Endodermal cell (in vitro differentiated cells): ENCODE results near the gene N4BP2L2. TPM values are rescaled to one million over a fixed set of nuclear protein-coding genes. Genes with fewer than 3 reads are reported as not detected.

ENCODE experiments used
- DNase-seq: peaks from one replicate; pipeline ENCODE4 v3.0.0-alpha.2; 2017
- H3K27ac ChIP-seq: 2 replicates; pipeline ENCODE4 v1.5.1; 2013; ENCODE audit warnings: mild to moderate bottlenecking, low read depth, low read length, moderate library complexity
- H3K27me3 ChIP-seq: 2 replicates; pipeline ENCODE4 v1.6.1; 2013; ENCODE audit warnings: mild to moderate bottlenecking, low read length, moderate library complexity; ENCODE audit not compliant: insufficient read depth, control insufficient read depth, poor library complexity, severe bottlenecking
- H3K36me3 ChIP-seq: 2 replicates; pipeline ENCODE4 v1.7.0; 2013; ENCODE audit warnings: mild to moderate bottlenecking, low read length, moderate library complexity; ENCODE audit not compliant: control insufficient read depth, insufficient read depth
- H3K4me1 ChIP-seq: one replicate; pipeline ENCODE4 v1.7.0; 2013; ENCODE audit warnings: low read length; ENCODE audit not compliant: control insufficient read depth, insufficient read depth
- H3K4me3 ChIP-seq: 2 replicates; pipeline ENCODE4 v1.5.1; 2013; ENCODE audit warnings: mild to moderate bottlenecking, low read length, moderate library complexity
- H3K9ac ChIP-seq: 2 replicates; pipeline ENCODE4 v1.6.1; 2013; ENCODE audit warnings: mild to moderate bottlenecking, low read length, moderate library complexity; ENCODE audit not compliant: poor library complexity, severe bottlenecking; ENCODE audit errors: extremely low read depth
- H3K9me3 ChIP-seq: 2 replicates; pipeline ENCODE4 v1.6.1; 2013; ENCODE audit warnings: mild to moderate bottlenecking, low read length, moderate library complexity; ENCODE audit not compliant: control insufficient read depth
- H3K27ac Mint-ChIP-seq: 2 replicates; pipeline ENCODE4 v1.8.0; 2020; ENCODE audit warnings: mixed read lengths
- H3K27me3 Mint-ChIP-seq: 2 replicates; pipeline ENCODE4 v1.8.0; 2021; ENCODE audit warnings: mild to moderate bottlenecking, mixed read lengths; ENCODE audit not compliant: insufficient read depth
- H3K36me3 Mint-ChIP-seq: 2 replicates; pipeline ENCODE4 v1.8.0; 2020; ENCODE audit warnings: low read depth, mixed read lengths
- H3K4me1 Mint-ChIP-seq: 2 replicates; pipeline ENCODE4 v1.8.0; 2020; ENCODE audit warnings: mixed read lengths
- H3K4me3 Mint-ChIP-seq: 2 replicates; pipeline ENCODE4 v1.8.0; 2020; ENCODE audit warnings: mild to moderate bottlenecking, moderate library complexity, mixed read lengths
- H3K9me3 Mint-ChIP-seq: 2 replicates; pipeline ENCODE4 v1.8.0; 2020; ENCODE audit warnings: mild to moderate bottlenecking, mixed read lengths
- CTCF ChIP-seq: fragments of 200-600 bp; sonication (generic); conservative IDR thresholded peaks from 2 replicates; pipeline ENCODE4 v1.5.0; 2021; ENCODE audit warnings: antibody characterized with exemption, mild to moderate bottlenecking
- WGBS, 2 experiments: methylation state at CpG; one replicate each; pipeline versions ENCODE4 v1.1.5 to v1.1.7; 2013; ENCODE audit warnings: missing lambda C conversion rate in 2 of 2, mixed read lengths in 1 of 2; ENCODE audit not compliant: insufficient coverage in 1 of 2, insufficient read length in 1 of 2; 5-methylcytosine and 5-hydroxymethylcytosine counted together
- total RNA-seq, 2 donors: library from RNA; stranded (reverse); fragmentation: NEBNext Ultra II Directional in 1 of 2; extraction: Animal tissue kit (Norgen Biotek cat#: 25700) in 1 of 2; gene quantifications; 2 replicates in 1 of 2; 3 replicates in 1 of 2; pipeline ENCODE4 v1.2.1, GENCODE V29; 2021

Gene N4BP2L2
- total RNA-seq, 2 donors from 2014 or later, result 70.4 to 92.8 TPM

DNA sequence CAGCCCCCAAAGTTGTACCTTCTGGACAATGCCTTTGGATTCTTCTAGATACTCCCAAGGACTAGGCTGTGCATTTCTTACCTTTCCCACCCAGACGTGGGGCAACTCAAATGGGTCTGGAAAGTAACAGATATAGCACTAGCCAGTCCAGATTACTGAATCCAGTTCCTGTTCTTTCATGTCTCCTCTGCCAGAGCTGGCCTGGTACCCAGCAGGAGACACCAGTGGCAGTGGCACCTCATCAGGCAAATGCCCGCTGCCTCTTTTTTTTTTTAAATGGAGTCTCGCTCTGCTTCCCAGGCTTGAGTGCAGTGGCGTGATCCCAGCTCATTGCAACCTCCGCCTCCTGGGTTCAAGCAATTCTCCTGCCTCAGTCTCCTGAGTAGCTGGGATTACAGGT lies 43.2 kb downstream of the N4BP2L2 start:
- Mint-ChIP-seq H3K4me1 (peaks cover 6% of the 10 kb centered on the region), H3K9me3 (no peaks in the 10 kb centered on the region), H3K27ac (no peak overlapping the region), H3K4me3 (no peak overlapping the region), H3K27me3 (no peaks in the 10 kb centered on the region), H3K36me3 (no peaks in the 10 kb centered on the region)
- H3K9ac ChIP-seq, result no peak overlapping the region
- H3K36me3 ChIP-seq, result no peaks in the 10 kb centered on the region
- no peaks in the 10 kb centered on the region for H3K9me3 ChIP-seq
- WGBS, 2 experiments, result 84 to 89% methylated on average over 3 to 5 of the region's 5 CpGs
- H3K4me3 ChIP-seq, result no peak overlapping the region
- no peaks in the 10 kb centered on the region for H3K27me3 ChIP-seq
- TF ChIP-seq CTCF, result no peak
- no peak for DNase-seq
- H3K4me1 ChIP-seq, result no peaks in the 10 kb centered on the region
- no peak overlapping the region for H3K27ac ChIP-seq

- H3K27ac ChIP-seq, result no peak overlapping the region
- Mint-ChIP-seq H3K4me1 (no peaks in the 10 kb centered on the region), H3K27me3 (no peaks in the 10 kb centered on the region), H3K36me3 (peaks cover under 1% of the 10 kb centered on the region), H3K9me3 (no peaks in the 10 kb centered on the region), H3K27ac (no peak overlapping the region), H3K4me3 (no peak overlapping the region)
- no peak overlapping the region for H3K4me3 ChIP-seq
- H3K4me1 ChIP-seq, result no peaks in the 10 kb centered on the region
- no peak for TF ChIP-seq CTCF
- H3K9me3 ChIP-seq, result no peaks in the 10 kb centered on the region
- DNase-seq, result no peak
- H3K27me3 ChIP-seq, result no peaks in the 10 kb centered on the region
- WGBS, 2 experiments, result 95 to 100% methylated on average over 1 of the region's 1 CpG
- H3K36me3 ChIP-seq, result no peaks in the 10 kb centered on the region
- H3K9ac ChIP-seq, result no peak overlapping the region
These were observed 47.6 kb downstream of the N4BP2L2 start for GRCh38 chr13:32491028-32491427.

DNA sequence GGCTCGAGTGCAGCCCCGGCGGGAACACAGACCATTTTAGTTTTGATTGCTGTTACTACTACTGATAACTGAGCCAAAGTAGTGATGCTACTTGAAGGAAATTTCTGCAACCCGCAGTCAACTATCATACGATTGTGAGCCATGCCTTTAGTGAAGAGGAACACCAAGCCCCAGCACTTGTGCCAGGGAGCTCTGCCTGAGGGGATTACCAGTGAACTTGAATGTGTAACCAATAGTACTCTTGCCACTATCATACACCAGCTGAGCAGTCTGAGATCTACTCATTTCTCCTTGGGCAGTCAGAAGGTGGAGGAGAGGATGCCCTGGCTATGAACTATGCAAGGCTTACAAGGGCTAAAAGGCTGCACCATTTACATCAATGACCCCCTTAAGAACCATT lies 61.7 kb downstream of the N4BP2L2 start:
- Mint-ChIP-seq H3K9me3 (no peaks in the 10 kb centered on the region), H3K4me1 (peaks cover 6% of the 10 kb centered on the region), H3K36me3 (no peaks in the 10 kb centered on the region), H3K4me3 (no peak overlapping the region), H3K27me3 (no peaks in the 10 kb centered on the region), H3K27ac (no peak overlapping the region)
- 91 to 98% methylated on average over 5 of the region's 5 CpGs for WGBS, 2 experiments
- Histone ChIP-seq H3K4me3 (no peak overlapping the region), H3K27ac (no peak overlapping the region), H3K9me3 (no peaks in the 10 kb centered on the region), H3K36me3 (no peaks in the 10 kb centered on the region), H3K27me3 (no peaks in the 10 kb centered on the region), H3K9ac (no peak overlapping the region), H3K4me1 (peaks cover under 1% of the 10 kb centered on the region)
- DNase-seq, result no peak
- no peak for TF ChIP-seq CTCF
